ENCODE measurements around the gene CTNNA3.

Gene CTNNA3

DNA sequence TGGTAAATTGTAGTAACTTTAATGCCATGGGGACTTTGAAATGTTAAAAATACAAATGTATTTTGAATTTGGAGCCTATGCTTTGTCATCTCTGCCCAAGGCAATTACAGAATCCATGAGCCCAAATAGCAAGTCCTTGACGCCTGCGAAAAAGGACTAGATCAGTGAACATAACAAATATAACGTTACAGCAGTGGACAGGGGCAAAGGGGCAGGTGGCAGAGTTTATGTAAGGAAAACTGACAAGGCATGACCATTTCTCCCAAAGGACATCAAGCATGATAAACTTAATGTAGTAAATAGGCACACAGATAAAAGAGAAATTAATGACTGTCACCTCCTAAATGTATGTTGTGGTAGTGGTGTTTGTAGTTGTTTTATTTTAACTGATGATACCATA lies 473.1 kb downstream of the CTNNA3 start:
- Histone ChIP-seq H3K4me1 (ENCODE audit: control insufficient read depth, insufficient read depth, low read length) (no peaks in the 10 kb centered on the region), H3K27ac (ENCODE audit: extremely low read depth, low read depth, low read length) (no peak overlapping the region), H3K9me3 (ENCODE audit: control insufficient read depth, insufficient read depth, low read depth, low read length) (no peaks in the 10 kb centered on the region), H3K36me3 (ENCODE audit: control insufficient read depth in 2 of 2, insufficient read depth in 1 of 2, low read length in 2 of 2) (no peaks in the 10 kb centered on the region), H3K4me3 (ENCODE audit: low read depth, low read length) (no peak overlapping the region)
- ChIA-PET CTCF (interaction anchor here (0.6 kb wide), 1 partner anchor 95 kb away, joined by 3 read pairs; no protein-coding TSS in a partner anchor), POLR2A (no interaction called here)
- TF ChIP-seq ZSCAN16 (tag by site-specific recombination; IDR thresholded peaks at IDR 0.05) (no peak), ZNF274 (IDR thresholded peaks at IDR 0.05; ENCODE audit: low read length) (no peak), ZNF274 (tag by site-specific recombination; IDR thresholded peaks at IDR 0.05; ENCODE audit: borderline replicate concordance) (no peak), ZNF510 (tag by site-specific recombination; IDR thresholded peaks at IDR 0.05; ENCODE audit: insufficient replicate concordance) (no peak), ZNF768 (tag by site-specific recombination; IDR thresholded peaks at IDR 0.05) (no peak), ZNF423 (tag by site-specific recombination; IDR thresholded peaks at IDR 0.05) (no peak), ZNF223 (tag by site-specific recombination; IDR thresholded peaks at IDR 0.05) (no peak), ZNF548 (tag by site-specific recombination; IDR thresholded peaks at IDR 0.05) (no peak), ZNF785 (tag by site-specific recombination; IDR thresholded peaks at IDR 0.05) (no peak), ZFP37 (tag by site-specific recombination; IDR thresholded peaks at IDR 0.05) (no peak), ZSCAN5A (tag by site-specific recombination; IDR thresholded peaks at IDR 0.05) (no peak), ZNF707 (tag by site-specific recombination; IDR thresholded peaks at IDR 0.05) (no peak), ZNF214 (tag by site-specific recombination; IDR thresholded peaks at IDR 0.05; ENCODE audit: borderline replicate concordance) (no peak), ZNF792 (tag by site-specific recombination; IDR thresholded peaks at IDR 0.05) (no peak), ZNF791 (tag by site-specific recombination; IDR thresholded peaks at IDR 0.05) (no peak), ZNF37A (tag by site-specific recombination; IDR thresholded peaks at IDR 0.05) (no peak), ZNF596 (tag by site-specific recombination; IDR thresholded peaks at IDR 0.05) (no peak), GLI2 (tag by site-specific recombination; IDR thresholded peaks at IDR 0.05; ENCODE audit: borderline replicate concordance, low read depth) (no peak)
- TF ChIP-seq, protein P1, sequence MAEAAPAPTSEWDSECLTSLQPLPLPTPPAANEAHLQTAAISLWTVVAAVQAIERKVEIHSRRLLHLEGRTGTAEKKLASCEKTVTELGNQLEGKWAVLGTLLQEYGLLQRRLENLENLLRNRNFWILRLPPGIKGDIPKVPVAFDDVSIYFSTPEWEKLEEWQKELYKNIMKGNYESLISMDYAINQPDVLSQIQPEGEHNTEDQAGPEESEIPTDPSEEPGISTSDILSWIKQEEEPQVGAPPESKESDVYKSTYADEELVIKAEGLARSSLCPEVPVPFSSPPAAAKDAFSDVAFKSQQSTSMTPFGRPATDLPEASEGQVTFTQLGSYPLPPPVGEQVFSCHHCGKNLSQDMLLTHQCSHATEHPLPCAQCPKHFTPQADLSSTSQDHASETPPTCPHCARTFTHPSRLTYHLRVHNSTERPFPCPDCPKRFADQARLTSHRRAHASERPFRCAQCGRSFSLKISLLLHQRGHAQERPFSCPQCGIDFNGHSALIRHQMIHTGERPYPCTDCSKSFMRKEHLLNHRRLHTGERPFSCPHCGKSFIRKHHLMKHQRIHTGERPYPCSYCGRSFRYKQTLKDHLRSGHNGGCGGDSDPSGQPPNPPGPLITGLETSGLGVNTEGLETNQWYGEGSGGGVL (tag by site-specific recombination; IDR thresholded peaks at IDR 0.05), result no peak

DNA sequence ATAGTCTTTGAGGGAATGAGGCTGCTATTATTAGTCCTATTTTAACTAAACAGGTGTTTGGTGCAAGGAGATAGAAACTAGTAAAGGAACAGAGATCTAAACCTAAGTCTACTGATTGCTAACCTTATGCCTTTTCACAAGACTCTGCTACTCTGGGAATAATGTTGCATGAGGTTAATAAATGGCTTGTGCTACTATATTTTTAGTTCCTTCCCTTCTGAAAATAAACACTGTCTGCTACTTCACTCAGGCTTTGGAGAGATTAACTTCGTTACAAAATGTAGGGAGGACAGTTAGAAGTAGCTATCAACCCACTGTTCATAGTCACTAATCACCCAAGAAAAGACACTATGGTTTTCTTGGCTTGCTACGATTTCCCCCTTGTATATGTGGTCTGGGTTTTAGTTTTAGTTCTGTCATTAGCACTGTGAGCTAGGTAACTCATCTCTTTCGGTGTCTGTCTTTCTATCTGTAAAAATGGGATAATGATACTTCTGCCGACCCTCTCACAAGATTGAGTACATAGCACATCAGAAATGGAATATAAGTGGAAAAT lies 474.0 kb downstream of the CTNNA3 start:
- ChIA-PET CTCF (interaction anchor here (0.8 kb wide), 1 partner anchor 27 kb away, joined by 3 read pairs; no protein-coding TSS in a partner anchor), POLR2A (no interaction called here)
- TF ChIP-seq ZNF19 (tag by site-specific recombination; IDR thresholded peaks at IDR 0.05; ENCODE audit: low read depth) (no peak), ZNF416 (tag by site-specific recombination; IDR thresholded peaks at IDR 0.05) (no peak), ZNF555 (tag by site-specific recombination; conservative IDR thresholded peaks at IDR 0.05) (no peak), ZNF2 (tag by site-specific recombination; IDR thresholded peaks at IDR 0.05) (no peak), PBX3 (CRISPR knock-in tag; IDR thresholded peaks at IDR 0.05) (no peak), KLF10 (tag by site-specific recombination; IDR thresholded peaks at IDR 0.05) (no peak)
- TF ChIP-seq, protein P2, sequence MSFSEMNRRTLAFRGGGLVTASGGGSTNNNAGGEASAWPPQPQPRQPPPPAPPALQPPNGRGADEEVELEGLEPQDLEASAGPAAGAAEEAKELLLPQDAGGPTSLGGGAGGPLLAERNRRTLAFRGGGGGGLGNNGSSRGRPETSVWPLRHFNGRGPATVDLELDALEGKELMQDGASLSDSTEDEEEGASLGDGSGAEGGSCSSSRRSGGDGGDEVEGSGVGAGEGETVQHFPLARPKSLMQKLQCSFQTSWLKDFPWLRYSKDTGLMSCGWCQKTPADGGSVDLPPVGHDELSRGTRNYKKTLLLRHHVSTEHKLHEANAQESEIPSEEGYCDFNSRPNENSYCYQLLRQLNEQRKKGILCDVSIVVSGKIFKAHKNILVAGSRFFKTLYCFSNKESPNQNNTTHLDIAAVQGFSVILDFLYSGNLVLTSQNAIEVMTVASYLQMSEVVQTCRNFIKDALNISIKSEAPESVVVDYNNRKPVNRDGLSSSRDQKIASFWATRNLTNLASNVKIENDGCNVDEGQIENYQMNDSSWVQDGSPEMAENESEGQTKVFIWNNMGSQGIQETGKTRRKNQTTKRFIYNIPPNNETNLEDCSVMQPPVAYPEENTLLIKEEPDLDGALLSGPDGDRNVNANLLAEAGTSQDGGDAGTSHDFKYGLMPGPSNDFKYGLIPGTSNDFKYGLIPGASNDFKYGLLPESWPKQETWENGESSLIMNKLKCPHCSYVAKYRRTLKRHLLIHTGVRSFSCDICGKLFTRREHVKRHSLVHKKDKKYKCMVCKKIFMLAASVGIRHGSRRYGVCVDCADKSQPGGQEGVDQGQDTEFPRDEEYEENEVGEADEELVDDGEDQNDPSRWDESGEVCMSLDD (tag by site-specific recombination; IDR thresholded peaks at IDR 0.05), result no peak
- Histone ChIP-seq H3K4me1 (ENCODE audit: control insufficient read depth, insufficient read depth, low read length) (no peaks in the 10 kb centered on the region), H3K27ac (ENCODE audit: extremely low read depth, low read depth, low read length) (no peak overlapping the region), H3K9me3 (ENCODE audit: control insufficient read depth, insufficient read depth, low read depth, low read length) (no peaks in the 10 kb centered on the region), H3K4me3 (ENCODE audit: low read depth, low read length) (no peak overlapping the region), H3K36me3 (ENCODE audit: control insufficient read depth in 2 of 2, insufficient read depth in 1 of 2, low read length in 2 of 2) (no peaks in the 10 kb centered on the region)
